Measurements from ENCODE around the gene OXLD1. TPM values are rescaled to one million over a fixed set of nuclear protein-coding genes. Genes with fewer than 3 reads are reported as not detected.

OXLD1 gene
- total RNA-seq, 1 experiment from 2014 or later = 42.8 TPM

- Histone ChIP-seq H3K4me1 (ENCODE audit: control insufficient read depth, insufficient read depth, low read length) (no peaks in the 10 kb centered on the region), H3K36me3 (ENCODE audit: control insufficient read depth, insufficient read depth, low read length) (peaks cover 28% of the 10 kb centered on the region), H3K27ac (ENCODE audit: low read length) (no peak overlapping the region), H3K27me3 (ENCODE audit: control insufficient read depth, insufficient read depth, low read length) (no peaks in the 10 kb centered on the region), H3K4me3 (ENCODE audit: low read depth in 2 of 2, low read length in 2 of 2) (no peak overlapping the region), H3K9me3 (ENCODE audit: control insufficient read depth, insufficient read depth, low read depth, low read length) (no peaks in the 10 kb centered on the region)
- CTCF ChIA-PET = no interaction called here
- intact Hi-C loops (cut with micrococcal nuclease; ENCODE audit: unreplicated experiment) (no loop called here), in situ Hi-C loops (cut with HindIII; ENCODE audit: low pct_unique_long_range_greater_than_20kb, low sequenced_read_pairs) (no loop called here)
- no TSS peak for BruUV-seq (replicated peaks)
- POLR2A ChIA-PET = no interaction called here
- no peak for TF ChIP-seq REST (IDR thresholded peaks at IDR 0.05; ENCODE audit: insufficient read depth in 1 of 2, low read depth in 2 of 2, low read length in 1 of 2)
- TF ChIP-seq SIN3A (IDR thresholded peaks at IDR 0.05; ENCODE audit: borderline replicate concordance, insufficient read depth, low read depth, low read length) = no peak
- no peak for TF ChIP-seq CTCF (IDR thresholded peaks at IDR 0.05)
- TF ChIP-seq TCF7L2 (IDR thresholded peaks at IDR 0.05; ENCODE audit: low read depth, low read length) = no peak
- TF ChIP-seq POLR2AphosphoS5 (IDR thresholded peaks at IDR 0.05; ENCODE audit: low read depth, low read length) = no peak
- ATAC-seq (no peak), DNase-seq (ENCODE audit: low read depth, low spot score) (no peak)
Observed at GRCh38 chr17:81616877-81617276, 49.5 kb downstream of the OXLD1 start.

- no peaks in the 10 kb centered on the region for H3K9me3 ChIP-seq (ENCODE audit: control insufficient read depth, insufficient read depth, low read depth, low read length)
- H3K27ac ChIP-seq (ENCODE audit: low read length) = no peak overlapping the region
- H3K27me3 ChIP-seq (ENCODE audit: control insufficient read depth, insufficient read depth, low read length) = no peaks in the 10 kb centered on the region
- BruUV-seq (replicated peaks) = no TSS peak
- no peak for DNase-seq (ENCODE audit: low read depth, low spot score)
- intact Hi-C loops (cut with micrococcal nuclease; ENCODE audit: unreplicated experiment) = no loop called here
- ATAC-seq = 0 out of 2 replicates have a peak, but pooled peaks have one; percentile 35
- ChIA-PET POLR2A (no interaction called here), CTCF (no interaction called here)
- H3K4me1 ChIP-seq (ENCODE audit: control insufficient read depth, insufficient read depth, low read length) = no peaks in the 10 kb centered on the region
- H3K4me3 ChIP-seq (ENCODE audit: low read depth in 2 of 2, low read length in 2 of 2) = no peak overlapping the region
- peaks cover 14% of the 10 kb centered on the region for H3K36me3 ChIP-seq (ENCODE audit: control insufficient read depth, insufficient read depth, low read length)
- no peak for TF ChIP-seq SIN3A (IDR thresholded peaks at IDR 0.05; ENCODE audit: borderline replicate concordance, insufficient read depth, low read depth, low read length)
- TF ChIP-seq CTCF (IDR thresholded peaks at IDR 0.05) = no peak
- TF ChIP-seq TCF7L2 (IDR thresholded peaks at IDR 0.05; ENCODE audit: low read depth, low read length) = no peak
- TF ChIP-seq REST (IDR thresholded peaks at IDR 0.05; ENCODE audit: insufficient read depth in 1 of 2, low read depth in 2 of 2, low read length in 1 of 2) = no peak
- no peak for TF ChIP-seq POLR2AphosphoS5 (IDR thresholded peaks at IDR 0.05; ENCODE audit: low read depth, low read length)
- in situ Hi-C loops (cut with HindIII; ENCODE audit: low pct_unique_long_range_greater_than_20kb, low sequenced_read_pairs) = no loop called here
Observed at GRCh38 chr17:81615401-81615930, 50.9 kb downstream of the OXLD1 start.

All from Panc1 (cell line).